Islet precursor cell (in vitro differentiated cells): ENCODE results near the gene PPP2R3B.

ENCODE experiments used
- DNase-seq: peaks from one replicate; pipeline ENCODE4 v3.0.0-alpha.2; 2018

The PPP2R3B gene

DNA sequence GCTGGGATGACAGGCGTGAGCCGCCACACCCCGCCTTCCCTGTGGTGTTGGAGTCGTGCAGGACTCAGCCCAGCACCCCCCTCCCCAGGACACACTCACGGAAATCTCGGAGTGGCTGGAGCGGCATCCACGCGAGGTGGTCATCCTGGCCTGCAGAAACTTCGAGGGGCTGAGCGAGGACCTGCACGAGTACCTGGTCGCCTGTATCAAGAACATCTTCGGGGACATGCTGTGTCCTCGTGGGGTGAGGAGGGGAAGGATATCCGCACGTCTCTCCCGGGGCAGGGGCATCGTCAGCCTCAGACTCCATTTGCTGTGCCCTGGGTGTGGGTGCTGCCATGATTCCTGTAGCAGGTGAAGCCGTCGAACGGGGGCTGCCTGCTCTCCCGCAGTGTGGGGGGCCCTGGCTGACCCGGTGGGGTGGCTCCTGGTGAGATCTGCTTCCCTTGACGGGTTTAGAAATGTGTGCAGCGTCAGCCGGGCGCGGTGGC is 95.3 kb downstream of the PPP2R3B start:
- no peak for DNase-seq

DNA sequence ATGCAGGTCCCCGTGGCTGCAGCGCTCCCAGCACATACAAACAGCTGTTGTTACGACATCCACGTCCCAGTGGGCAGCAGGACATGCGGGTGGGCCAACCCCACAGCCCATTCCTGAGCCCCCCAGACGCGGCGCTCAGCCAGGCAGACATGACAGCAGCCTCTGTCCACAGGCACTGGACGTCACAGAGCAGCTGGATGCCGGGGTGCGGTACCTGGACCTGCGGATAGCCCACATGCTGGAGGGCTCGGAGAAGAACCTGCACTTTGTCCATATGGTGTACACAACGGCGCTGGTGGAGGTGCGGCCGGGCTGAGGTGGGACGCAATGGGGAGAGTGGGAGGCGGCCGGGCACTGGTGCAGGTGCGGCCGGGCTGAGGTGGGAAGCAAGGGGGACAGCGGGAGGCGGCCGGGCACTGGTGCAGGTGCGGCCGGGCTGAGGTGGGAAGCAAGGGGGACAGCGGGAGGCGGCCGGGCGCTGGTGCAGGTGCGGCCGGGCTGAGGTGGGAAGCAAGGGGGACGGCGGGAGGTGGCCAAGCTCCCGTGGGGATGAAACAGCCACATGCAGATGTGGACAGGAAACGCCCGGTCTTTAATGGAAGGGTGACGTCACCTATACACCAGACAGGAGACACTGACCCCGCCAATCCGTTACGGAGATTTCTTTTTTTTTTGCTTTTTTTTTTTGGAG is 96.1 kb downstream of the PPP2R3B start:
- DNase-seq = no peak

DNA sequence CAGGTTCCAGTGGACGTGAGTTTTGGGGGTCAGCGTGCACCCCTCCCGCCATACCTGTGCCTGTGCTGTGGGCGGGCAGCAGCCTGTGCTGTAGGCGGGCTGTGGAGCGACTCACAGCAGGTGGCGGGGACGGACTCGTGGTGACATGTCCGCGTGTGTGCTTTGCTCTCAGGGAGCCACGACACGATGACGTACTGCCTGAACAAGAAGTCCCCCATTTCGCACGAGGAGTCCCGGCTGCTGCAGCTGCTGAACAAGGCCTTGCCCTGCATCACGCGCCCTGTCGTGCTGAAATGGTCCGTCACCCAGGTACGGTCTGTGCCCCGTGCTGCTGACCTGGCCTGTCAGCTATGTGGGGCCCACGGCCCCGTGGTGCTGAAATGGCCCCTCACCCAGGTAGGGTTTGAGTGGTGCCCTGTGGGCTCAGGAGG is 98.1 kb downstream of the PPP2R3B start:
- no peak for DNase-seq

DNA sequence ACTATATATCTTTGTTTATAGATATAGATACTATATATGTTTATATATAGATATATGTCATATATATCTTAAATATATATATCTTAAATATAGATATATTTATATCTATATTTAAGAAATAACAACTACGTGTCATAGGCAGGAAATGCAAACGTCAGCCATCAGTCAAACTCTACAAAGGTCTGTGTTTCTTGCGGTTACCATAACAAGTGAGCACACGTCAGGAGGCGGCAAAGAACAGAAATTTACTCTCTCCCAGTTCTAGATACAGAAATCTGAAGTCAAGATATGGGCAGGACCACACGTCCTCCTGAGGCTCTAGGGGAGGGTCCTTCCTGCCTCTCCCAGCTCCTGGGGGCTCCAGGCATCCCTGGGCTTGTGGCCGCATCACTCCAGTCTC is 99.0 kb downstream of the PPP2R3B start:
- no peak for DNase-seq

DNA sequence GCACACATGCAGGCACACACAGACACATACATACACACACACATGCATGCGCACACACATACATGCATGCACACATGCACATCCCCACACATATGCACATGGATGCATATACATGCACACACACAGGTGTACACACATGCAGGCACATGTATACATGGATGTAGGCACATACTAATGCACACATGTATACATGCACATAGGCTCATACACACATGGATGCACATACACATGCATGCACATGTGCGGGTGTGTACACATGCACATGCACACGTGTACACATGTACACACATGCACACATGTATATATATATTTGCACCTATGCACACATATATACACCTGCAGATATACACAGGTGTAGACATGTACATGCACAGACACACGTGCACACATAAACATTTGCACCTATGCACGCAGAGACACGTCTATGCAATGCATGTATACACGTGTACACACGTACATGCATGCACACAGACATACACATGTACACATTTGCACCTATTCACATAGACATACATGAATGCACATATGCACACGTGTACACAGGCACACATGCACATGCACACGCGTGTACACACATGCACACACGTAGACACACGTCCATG is 101.5 kb downstream of the PPP2R3B start:
- DNase-seq = no peak
